HL-60 (cell line): ENCODE measurements around the gene COX7B2.

Experiments used
- SPI1 ChIP-seq: IDR thresholded peaks from 2 replicates; pipeline ENCODE4 v1.6.1; 2012; ENCODE audit warnings: low read depth, mild to moderate bottlenecking, borderline replicate concordance
- TF ChIP-seq, protein P1 (sequence below): IDR thresholded peaks from one replicate; pipeline ENCODE4 v1.5.1; 2011; ENCODE audit warnings: low read length, control low read depth, inconsistent platforms; ENCODE audit not compliant: insufficient read depth

- TF ChIP-seq, protein P1, sequence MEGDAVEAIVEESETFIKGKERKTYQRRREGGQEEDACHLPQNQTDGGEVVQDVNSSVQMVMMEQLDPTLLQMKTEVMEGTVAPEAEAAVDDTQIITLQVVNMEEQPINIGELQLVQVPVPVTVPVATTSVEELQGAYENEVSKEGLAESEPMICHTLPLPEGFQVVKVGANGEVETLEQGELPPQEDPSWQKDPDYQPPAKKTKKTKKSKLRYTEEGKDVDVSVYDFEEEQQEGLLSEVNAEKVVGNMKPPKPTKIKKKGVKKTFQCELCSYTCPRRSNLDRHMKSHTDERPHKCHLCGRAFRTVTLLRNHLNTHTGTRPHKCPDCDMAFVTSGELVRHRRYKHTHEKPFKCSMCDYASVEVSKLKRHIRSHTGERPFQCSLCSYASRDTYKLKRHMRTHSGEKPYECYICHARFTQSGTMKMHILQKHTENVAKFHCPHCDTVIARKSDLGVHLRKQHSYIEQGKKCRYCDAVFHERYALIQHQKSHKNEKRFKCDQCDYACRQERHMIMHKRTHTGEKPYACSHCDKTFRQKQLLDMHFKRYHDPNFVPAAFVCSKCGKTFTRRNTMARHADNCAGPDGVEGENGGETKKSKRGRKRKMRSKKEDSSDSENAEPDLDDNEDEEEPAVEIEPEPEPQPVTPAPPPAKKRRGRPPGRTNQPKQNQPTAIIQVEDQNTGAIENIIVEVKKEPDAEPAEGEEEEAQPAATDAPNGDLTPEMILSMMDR, result no peak
- no peak for TF ChIP-seq SPI1
Observed at GRCh38 chr4:46922205-46922604, 13.2 kb upstream of the COX7B2 start.
